ENCODE data around the gene TMEM88.

- TF ChIP-seq CTCF (IDR thresholded peaks at IDR 0.05) (no peak), POLR2A (IDR thresholded peaks at IDR 0.05) (no peak), POLR2AphosphoS5 (IDR thresholded peaks at IDR 0.05) (no peak)
Observed at GRCh38 chr17:7817643-7817964, 37.3 kb upstream of the TMEM88 start.
